Stimulated activated CD8-positive, alpha-beta memory T cell treated with anti-CD3 and anti-CD28 coated beads, Interleukin-15, amount 100 ng/mL, for 48 hours (primary cell): ENCODE results near the gene SHISA2.

Experiments
- DNase-seq, 2 donors: peaks; one replicate each; pipeline ENCODE4 v3.0.0-alpha.2; 2020; ENCODE audit warnings: low read depth in 2 of 2

SHISA2 gene

GRCh38 chr13:26048741-26049140 lies 3.1 kb downstream of the SHISA2 start:
- no peak for DNase-seq

DNA sequence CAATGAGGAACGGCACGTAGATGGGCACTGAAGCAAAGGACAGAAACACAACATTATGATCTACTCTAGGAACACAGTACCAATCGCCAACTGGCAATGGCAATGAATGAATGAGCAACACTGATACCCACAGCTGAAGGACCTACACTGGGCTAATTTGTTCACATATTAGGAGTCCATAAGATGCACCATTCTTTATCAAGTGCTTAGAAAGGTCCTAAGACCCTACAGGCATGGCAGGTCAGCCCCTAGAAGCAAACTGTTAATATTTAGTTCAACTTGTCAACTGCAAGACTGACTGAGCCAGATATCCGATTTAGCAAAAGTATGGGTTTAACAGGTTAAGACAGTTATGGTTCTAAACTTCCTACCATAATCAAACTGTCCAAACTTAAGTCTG lies 4.8 kb downstream of the SHISA2 start:
- no peak for DNase-seq

GRCh38 chr13:26046639-26047038 lies 5.2 kb downstream of the SHISA2 start:
- no peak for DNase-seq

GRCh38 chr13:26045142-26045541 lies 6.7 kb downstream of the SHISA2 start:
- DNase-seq: no peak

DNA sequence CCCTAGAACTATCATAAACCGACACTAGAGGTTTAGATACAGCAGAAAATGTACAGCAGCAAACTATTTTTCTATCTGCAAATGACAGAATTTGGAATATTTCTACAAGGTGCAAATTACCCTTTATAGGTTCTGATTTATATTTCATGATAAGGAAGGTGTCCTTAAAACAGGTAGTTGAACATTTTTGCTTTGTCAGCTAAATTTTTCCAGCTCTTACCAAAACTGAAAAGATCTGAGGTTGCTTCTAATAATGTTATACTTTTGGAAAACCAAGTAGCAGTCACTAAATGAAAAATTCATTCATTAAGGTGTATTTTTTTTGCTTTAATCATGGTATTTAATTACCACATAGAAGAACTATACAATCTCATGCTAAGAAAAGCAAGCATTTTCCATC lies 9.0 kb downstream of the SHISA2 start:
- DNase-seq: no peak

- no peak for DNase-seq
Measured at GRCh38 chr13:26041444-26041843, 10.4 kb downstream of the SHISA2 start.

DNA sequence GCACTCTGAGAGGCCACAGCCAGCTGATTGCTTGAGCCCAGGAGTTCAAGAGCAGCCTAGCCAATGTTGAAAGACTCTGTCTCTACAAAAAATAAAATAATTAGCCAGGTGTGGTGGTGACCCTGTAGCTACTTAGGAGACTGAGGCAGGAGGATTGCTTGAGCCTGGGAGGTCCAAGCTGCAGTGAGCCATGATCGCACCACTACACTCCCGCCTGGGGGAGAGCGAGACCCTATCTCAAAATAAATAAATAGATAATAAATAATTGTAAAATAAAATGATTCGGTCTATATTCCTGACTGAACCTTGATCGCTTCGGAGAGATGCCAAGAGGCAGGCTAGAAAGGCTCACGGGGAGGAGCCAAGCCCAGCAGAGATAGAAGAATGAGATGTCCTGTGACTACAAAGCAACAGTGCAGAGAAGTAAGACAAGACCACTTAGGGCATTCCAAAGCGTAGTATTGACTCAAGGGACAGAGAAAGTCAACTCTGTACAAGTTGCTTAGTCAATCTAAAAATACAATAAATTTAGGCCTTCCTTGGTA lies 12.8 kb downstream of the SHISA2 start:
- DNase-seq: no peak

DNA sequence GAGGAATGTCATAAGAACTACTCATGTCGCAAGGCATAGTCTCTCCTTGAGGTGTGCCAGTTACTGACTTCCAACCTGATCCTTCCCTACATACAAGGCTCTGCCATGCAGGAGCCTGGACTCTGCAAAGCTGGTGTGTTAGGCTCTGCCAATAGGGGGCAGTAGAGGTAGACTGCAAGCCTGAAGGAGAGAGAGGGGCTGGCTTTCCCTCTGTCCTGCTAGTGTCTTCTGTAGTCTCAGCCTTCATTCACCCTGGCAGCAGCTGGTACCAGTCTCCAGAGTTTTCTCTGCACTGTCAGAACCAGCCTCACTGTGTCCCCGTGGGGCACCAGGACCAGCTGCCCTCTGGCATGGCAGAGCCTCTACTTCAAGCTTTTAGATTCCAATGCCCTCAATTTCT lies 14.5 kb downstream of the SHISA2 start:
- no peak for DNase-seq

DNA sequence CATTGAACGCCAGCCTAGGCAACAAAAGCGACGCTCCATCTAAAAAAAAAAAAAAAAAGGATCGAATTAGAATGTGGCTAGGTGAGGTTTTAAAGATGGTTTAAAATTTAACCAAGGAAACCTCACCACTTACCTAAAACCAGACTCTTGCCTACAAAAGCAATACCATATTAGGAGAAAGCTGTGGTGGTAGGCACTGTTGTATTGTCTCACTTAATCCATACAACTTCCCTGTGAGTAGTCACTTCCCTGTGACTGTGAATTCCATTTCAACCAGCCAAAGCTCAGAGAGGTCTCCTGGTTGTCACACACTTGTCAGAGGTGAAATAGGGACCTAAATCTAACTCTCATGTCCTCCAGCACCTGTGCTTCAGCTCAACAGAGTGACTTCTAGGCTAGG lies 15.4 kb downstream of the SHISA2 start:
- DNase-seq: no peak

- no peak for DNase-seq
Measured at GRCh38 chr13:26034018-26034417, 17.8 kb downstream of the SHISA2 start.

DNA sequence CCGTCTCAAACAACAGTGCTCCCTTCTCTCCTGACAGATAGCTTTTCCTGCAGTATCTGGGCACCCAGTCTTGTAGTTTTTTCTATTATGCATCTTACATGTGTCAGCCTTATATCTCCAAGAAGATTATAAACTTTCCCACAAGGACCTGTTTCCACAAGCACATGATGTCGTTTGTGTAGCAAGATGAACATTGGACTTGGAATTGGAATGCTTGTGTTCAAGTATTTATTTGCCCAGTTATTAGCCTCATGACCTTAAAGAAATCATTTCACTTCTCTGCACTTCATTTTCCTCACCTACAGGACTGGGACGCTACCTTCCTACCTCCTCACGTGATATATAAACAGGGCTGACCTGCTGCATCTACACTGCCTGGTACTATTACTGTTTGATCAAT lies 21.5 kb downstream of the SHISA2 start:
- no peak for DNase-seq

DNA sequence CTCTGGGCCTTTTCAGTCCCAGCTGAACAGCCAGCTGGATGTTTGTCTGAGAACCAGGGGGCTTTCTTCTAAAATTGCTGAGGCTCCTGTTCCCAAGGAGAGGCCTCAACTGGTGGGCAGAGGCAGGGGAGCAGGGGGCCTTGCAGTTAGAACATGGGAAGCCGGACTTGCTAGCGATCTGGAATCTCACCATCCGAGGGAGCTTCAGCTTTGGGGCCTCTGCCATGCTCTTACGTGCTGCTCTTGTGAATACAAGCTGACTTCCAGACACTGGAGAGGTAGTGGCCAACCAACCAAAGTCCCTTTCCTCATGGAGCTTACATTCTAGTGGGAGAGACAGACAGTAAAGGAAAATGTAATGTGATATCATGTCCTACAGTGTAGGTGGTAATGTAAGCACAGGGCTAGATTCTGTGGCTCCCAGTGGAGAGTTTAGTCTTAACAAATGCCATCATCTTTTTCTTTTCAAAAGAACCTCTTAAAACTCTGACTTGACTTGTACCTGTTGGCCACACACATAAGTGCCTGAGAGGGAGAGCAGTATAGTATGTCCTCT lies 22.2 kb downstream of the SHISA2 start:
- DNase-seq: no peak

DNA sequence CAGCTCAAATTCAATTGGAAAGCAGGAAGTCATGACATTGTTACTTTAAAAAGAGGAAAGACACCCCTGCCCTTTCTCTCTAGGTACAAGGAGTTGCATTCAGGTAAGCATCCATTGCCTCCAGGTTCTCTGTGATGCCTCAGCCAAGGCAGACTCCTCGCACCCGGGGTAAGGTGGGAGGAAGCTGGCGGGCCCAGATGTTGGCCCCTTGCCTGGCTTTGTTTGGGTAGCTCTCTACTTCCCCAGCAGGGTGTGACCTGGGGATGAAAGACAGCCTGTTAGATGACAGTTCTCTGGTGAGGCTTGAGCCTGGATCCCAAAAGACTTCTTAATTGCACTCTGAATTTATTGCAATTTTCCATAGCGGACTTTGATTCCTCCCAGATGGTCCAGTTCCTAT lies 25.6 kb downstream of the SHISA2 start:
- DNase-seq: no peak

- DNase-seq: no peak
Measured at GRCh38 chr13:26025771-26026170, 26.0 kb downstream of the SHISA2 start.

- no peak for DNase-seq
Measured at GRCh38 chr13:26025196-26025595, 26.6 kb downstream of the SHISA2 start.

DNA sequence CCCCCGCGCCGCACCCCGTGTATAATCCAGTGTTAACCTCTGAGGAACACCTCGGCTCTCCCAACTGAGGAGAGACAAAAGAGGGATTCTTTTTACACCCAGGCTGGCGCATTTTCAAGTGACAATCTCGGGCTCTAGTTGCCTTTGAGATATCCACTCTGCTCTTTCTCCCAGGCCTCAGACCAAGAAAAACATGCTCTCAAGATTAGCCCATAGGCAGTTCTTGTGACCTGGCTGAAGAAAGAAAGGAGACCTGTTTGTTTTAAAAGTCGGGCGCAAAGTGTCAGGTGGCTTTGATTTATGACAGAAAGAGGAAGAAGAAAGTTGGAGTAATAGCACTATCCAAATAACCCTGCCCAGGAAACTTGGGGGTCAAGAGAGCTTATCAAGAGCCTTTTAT lies 27.3 kb downstream of the SHISA2 start:
- no peak for DNase-seq

- no peak for DNase-seq
Measured at GRCh38 chr13:26022538-26023292, 29.1 kb downstream of the SHISA2 start.

DNA sequence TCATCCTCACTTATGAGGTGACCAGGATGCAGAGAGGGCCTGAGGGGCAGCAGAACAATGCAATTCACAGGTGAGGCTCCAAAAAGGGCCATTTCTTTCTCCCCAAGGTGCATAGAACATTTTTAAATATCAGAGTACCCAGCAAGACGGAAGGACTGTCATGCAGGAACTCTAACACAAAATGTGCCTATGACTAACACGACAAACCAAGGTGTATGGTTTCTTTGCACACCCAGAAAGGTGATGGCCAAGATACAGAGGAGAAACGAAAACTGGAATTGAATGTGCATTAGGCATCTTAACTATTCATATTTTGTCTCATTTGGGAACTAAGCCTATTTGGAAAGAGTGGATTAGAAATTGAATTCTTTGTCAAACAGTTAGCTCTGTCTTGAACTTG lies 29.9 kb downstream of the SHISA2 start:
- no peak for DNase-seq

DNA sequence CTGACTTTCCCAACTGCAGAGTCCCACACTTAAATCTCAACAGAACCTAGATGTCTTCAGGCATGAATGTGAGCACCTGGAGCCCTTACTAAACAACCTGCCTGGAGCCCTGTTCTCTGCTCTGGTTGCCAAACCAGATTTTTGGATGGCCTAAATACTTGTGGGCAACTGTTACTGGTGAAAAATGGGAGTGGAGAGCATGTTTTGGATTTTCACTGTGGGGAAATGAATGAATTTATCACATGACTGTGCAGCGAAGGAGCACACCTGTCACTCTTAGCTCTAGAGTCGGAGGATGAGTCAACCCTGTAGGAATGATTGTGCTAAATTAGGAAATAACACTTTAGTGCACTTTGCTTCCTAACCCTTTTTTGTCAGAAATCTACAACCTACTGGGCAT lies 30.3 kb downstream of the SHISA2 start:
- no peak for DNase-seq

GRCh38 chr13:26020891-26021290 lies 30.9 kb downstream of the SHISA2 start:
- DNase-seq: no peak

DNA sequence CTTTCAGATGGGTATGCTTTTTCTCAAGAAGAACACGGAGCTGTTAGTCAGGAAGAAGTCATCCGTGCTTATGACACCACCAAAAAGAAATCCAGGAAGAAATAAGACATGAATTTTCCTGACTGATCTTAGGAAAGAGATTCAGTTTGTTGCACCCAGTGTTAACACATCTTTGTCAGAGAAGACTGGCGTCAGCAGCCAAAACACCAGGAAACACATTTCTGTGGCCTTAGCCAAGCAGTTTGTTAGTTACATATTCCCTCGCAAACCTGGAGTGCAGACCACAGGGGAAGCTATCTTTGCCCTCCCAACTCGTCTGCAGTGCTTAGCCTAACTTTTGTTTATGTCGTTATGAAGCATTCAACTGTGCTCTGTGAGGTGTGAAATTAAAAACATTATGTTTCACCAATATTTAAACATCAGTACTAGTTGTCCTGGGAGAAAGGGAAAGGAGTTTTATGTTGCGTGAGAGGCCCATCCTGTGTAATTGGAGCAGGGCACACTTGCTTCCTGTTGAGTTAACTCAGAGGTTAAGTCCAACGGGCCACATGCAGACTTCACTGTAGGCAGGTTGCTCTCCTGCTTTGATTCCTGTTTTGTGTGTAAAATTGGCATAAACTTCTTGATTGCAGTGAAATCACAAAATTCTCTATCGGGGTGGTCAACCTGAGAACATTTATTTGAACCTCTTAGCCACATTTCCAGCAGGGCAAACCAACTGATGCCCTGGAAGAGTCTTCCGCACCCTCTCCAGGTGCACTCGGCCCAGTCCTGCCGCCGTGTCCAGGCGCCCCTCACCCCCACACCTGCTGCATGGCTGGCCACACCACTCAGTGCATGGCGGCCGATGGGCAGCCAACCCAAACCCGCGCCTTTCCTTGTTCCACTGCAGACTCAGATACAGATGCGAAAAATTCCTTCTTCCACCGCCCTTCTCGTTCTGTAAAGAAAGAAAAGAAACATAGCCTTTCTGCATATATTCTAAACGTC lies 31.6 kb downstream of the SHISA2 start:
- DNase-seq: no peak

DNA sequence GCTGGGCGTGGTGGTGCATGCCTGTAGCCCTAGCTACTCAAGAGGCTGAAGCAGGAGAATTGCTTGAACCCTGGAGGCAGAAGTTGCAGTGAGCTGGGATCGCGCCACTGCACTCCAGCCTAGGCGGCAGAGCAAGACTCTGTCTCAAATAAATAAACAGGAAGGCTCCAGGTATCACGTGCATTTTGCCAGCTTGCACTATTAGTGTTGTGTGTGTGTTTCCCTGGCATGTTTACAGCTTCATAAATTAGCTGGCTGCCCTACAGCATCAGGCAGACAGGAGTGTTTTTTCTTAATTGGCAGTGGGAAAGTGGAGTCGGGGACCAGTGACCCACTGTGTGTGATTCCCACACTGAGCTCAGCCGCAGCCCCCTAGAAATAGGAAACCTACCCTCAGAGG lies 32.6 kb downstream of the SHISA2 start:
- DNase-seq: no peak
